Left colon (tissue), 2 donors: ENCODE measurements around the gene LTBP3. TPM values are rescaled to one million over a fixed set of nuclear protein-coding genes. Genes with fewer than 3 reads are reported as not detected.

Source experiments
- ATAC-seq: fragments of 200-7000 bp; cut with Tn5 transposase; one replicate; pipeline ENCODE4 v1.9.1; 2020; ENCODE audit warnings: mild to moderate bottlenecking, moderate library complexity
- DNase-seq, 2 donors: peaks; one replicate each; pipeline ENCODE4 v3.0.0-alpha.2; 2020
- intact Hi-C, 2 donors: fragments of 100-400 bp; cut with DNase I in 1 of 2; cut with micrococcal nuclease in 1 of 2; formaldehyde crosslinking; loops; one replicate each; pipeline versions ENCODE4 v1.11.2 to v1.14.0; 2022; cut with DNase I, micrococcal nuclease
- total RNA-seq, 2 donors: library from RNA; stranded (reverse); fragmentation: NEBNext Ultra II Directional; extraction: Animal tissue kit (Norgen Biotek cat#: 25700); gene quantifications; one replicate each; pipeline ENCODE4 v1.2.1, GENCODE V29; 2021
- donor health status: DM: no; HTN: no; CAD: no.
- donor health status: DM: yes; HTN: yes; CAD: no.

Gene LTBP3
- total RNA-seq, 2 donors from 2014 or later = 24.9 to 42.9 TPM

GRCh38 chr11:65545853-65546216, 12.3 kb downstream of the LTBP3 start:
- DNase-seq (peak; percentile 49 to 60), ATAC-seq (peak; percentile 23)
- intact Hi-C loops = no loop called here

GRCh38 chr11:65542738-65543390, 15.3 kb downstream of the LTBP3 start:
- no peak for ATAC-seq
- intact Hi-C loops = no loop called here

GRCh38 chr11:65541093-65541982, 16.8 kb downstream of the LTBP3 start:
- DNase-seq = peak in 1 of 2 donors; percentile 34
- no peak for ATAC-seq
- intact Hi-C loops = no loop called here

More at GRCh38 chr11:65542738-65543390, 15.3 kb downstream of the LTBP3 start:
- no peak for DNase-seq

DNA sequence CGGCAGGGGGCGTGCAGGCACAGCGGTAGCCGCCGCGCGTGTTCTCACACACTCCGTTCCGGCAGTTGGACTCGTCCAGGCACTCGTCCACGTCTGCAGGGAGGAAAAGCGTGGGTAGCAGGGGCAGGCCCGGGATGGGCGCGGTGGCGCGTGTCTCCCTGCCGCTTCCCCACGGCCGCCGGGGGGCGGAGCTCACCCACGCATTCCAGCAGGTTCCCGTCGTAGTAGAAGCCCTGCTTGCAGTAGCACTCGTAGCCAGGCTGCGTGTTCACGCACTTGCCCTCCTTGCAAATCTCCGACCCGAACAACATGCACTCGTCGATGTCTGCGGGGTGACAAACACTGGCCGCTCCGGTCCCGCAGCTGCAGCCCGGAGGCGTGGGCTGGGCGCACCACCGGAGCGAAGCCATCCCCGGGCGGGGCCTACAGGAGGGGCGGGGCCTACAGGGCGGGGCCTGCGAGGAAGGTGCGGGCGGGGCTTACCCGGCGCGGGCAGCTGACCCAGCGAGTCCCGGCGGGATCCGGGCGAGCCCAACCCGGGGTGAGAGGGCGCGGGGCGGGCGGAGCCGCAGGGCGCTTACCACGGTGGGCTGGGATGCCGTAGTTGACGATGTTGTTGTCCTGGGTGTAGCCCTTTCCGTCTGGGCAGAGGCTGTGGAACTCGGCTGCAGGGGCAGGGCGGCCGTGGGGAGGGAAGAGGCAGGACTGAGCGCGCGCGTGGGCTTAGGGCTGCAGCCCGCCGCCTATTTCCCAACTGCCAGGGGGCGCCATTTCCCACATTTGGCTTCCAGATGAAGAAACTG, 17.7 kb downstream of the LTBP3 start:
- peak; percentile 89 to 95 for DNase-seq
- peak; percentile 88 for ATAC-seq
- intact Hi-C loops = no loop called here

DNA sequence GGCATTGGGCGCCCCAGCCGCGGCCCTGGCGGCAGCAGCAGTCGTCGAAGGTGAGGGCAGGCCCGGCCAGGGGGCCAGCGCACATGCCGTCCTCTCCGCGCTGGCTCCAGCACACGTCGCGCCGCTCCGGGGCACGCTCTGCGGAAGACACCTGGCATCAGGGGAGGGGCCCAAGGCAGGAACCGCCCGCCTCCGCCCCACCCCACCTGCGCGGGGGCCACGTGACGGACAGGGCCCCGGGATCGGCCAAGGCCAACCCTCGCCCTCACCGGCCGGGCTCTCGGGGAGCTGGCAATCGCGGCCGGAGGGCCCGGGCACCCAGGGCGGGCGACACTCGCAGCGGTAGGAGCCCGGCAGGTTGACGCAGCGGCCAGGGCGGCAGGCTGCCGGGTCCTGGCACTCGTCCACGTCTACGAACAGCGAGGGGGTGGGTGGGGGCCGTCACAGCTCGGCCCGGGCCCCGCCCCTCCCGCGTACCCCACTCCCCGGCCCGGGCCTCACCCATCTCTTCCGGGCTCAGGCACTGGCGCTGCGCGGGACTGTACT, 18.3 kb downstream of the LTBP3 start:
- DNase-seq (peak; percentile 85), ATAC-seq (peak; percentile 75)
- intact Hi-C loops = no loop called here

GRCh38 chr11:65538915-65539743, 19.0 kb downstream of the LTBP3 start:
- intact Hi-C loops = no loop called here

DNA sequence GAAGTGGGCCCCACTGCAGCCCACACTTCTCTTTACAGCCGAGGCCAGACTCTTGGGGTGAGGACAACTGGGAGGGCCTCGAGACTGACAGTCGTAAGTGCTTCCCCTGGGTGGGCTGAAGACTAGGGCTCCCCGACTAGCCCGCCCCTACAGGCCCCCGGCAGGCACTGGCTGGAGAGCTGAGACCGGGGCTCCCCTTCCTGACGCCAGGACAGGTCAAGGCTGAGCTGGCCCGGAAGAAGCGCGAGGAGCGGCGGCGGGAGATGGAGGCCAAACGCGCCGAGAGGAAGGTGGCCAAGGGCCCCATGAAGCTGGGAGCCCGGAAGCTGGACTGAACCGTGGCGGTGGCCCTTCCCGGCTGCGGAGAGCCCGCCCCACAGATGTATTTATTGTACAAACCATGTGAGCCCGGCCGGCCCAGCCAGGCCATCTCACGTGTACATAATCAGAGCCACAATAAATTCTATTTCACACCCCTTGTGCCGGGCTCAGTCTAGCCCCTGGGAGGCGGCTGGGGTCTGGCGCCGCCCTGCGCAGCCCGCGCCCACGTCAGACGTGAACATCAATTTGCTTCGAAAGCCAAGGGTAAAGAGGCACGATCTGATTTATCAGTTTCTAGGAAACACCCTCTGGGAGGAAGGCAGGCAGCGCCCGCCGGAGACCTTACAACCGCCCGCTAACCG, 19.8 kb downstream of the LTBP3 start:
- intact Hi-C loops = no loop called here
- ATAC-seq (no peak), DNase-seq (no peak)

More at GRCh38 chr11:65538915-65539743, 19.0 kb downstream of the LTBP3 start:
- no peak for ATAC-seq
- DNase-seq = peak; percentile 35 to 38

DNA sequence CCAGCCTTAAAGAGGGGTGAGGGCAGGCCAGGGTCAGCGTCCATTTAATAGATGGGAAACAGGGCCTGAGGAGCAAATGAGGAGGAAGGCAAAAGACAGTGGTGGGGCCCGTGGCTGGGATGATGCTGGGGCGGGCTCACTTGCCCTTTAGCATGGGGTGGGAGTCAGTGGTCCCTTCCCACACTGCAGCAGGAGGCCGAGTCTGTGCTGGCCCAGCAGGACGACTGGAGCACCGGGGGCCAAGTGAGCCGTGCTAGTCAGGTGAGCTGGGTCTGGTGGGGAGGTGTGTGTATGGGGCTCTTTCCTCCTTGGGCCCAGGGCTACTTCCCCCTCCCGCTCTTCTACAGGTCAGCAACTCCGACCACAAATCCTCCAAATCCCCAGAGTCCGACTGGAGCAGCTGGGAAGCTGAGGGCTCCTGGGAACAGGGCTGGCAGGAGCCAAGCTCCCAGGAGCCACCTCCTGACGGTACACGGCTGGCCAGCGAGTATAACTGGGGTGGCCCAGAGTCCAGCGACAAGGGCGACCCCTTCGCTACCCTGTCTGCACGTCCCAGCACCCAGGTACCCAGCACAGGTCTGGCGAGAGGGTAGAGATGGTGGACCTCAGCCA, 20.4 kb downstream of the LTBP3 start:
- intact Hi-C loops = no loop called here
- DNase-seq (no peak), ATAC-seq (no peak)

GRCh38 chr11:65537296-65537597, 20.9 kb downstream of the LTBP3 start:
- ATAC-seq (no peak), DNase-seq (no peak)
- intact Hi-C loops = no loop called here

GRCh38 chr11:65536412-65537295, 21.5 kb downstream of the LTBP3 start:
- DNase-seq = no peak
- no peak for ATAC-seq
- intact Hi-C loops = no loop called here

DNA sequence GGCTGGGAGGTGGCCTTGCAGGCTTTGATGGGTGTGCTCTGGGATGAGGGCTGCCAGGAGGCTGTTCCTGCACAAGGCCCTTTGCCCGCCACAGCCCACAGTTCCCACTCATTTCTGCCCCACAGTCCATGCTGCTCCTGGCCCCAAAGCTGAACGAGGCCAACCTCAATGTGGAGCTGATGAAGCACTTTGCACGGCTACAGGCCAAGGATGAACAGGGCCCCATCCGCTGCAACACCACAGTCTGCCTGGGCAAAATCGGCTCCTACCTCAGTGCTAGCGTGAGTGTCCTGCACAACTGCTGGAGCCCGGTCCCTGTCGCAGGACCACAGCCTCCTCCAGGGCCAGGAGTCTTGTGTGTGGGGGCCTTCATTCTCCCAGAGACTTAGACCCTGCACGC, 23.1 kb downstream of the LTBP3 start:
- DNase-seq (no peak), ATAC-seq (no peak)
- intact Hi-C loops = no loop called here

DNA sequence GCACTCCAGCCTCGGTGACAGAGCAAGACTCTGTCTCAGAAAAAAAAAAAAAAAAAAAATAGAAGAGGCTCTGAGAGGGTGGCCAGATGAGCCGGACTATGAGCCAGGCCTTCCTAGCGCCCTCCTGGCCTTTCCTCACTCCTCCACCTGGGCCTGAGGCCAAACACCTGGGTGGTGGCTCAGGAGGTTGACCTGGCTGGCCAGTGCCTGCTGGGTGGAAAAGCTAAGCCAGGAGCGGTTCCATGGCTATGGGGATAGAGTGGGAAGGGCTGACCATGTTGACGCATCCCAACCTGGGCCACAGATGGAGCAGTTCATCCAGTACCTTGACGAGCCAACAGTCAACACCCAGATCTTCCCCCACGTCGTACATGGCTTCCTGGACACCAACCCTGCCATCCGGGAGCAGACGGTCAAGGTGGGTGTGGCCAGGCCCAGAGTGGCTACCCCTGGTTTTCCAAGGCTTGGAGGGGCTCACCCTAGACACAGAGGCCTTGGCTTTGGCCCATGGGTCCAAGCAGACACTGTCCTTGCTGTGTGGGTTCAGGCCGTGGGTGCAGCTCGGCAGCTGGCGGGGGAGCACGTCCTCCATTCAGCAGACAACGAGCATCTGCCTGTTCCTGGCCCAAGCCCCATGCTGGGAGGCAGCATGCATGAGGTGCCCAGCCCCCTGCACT, 25.6 kb downstream of the LTBP3 start:
- DNase-seq = no peak
- intact Hi-C loops = no loop called here
- ATAC-seq = no peak

DNA sequence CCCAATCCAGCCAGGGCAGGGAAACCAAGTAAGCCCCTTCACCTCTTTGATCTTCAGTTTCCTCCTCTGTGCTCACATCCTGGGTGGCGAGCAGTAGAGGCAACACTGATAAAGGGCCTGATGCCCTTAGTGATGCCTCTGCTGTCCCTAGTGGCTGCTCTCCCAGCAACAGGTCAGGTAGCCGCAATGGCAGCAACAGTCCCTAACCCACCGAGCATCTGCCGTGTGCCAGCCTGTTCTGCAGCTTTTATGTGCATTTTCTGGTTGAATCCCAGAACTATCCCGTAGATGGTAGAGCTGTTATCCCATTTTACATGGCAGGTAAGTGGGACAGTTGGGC, 28.0 kb downstream of the LTBP3 start:
- DNase-seq = no peak
- no peak for ATAC-seq
- intact Hi-C loops = no loop called here

DNA sequence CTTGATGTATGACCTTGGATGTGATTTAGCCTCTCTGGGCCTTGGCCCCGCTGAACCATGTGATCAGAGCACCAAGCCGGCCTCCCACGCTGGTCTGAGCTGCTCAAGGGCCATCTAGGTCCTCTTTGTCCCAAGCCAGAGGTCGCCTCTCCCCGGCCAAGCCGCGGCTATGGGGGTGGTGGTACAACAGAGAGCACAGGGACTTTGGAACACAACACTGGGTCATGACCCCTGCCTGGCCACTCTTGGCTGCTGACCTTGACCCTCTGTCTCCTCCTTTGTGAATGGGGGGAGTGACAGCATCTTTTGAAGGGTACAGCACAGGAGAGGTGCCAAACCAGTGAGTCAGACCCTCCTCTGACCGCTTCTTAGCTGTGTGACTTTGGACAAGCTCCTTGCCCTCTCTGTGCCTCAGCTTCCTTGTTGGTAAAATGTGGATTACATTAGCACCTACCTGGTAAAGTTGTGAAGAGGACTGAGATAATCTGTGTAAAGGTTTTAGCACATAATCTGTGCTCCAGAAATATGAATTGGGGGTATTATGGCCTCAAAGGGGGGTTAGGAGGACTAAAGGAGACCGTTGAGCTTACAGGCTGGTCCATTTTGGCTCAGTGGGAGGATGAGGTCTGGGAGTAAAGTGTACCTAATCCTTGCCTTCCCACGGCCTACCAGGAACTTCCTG, 28.5 kb downstream of the LTBP3 start:
- intact Hi-C loops = no loop called here
- DNase-seq (no peak), ATAC-seq (no peak)

DNA sequence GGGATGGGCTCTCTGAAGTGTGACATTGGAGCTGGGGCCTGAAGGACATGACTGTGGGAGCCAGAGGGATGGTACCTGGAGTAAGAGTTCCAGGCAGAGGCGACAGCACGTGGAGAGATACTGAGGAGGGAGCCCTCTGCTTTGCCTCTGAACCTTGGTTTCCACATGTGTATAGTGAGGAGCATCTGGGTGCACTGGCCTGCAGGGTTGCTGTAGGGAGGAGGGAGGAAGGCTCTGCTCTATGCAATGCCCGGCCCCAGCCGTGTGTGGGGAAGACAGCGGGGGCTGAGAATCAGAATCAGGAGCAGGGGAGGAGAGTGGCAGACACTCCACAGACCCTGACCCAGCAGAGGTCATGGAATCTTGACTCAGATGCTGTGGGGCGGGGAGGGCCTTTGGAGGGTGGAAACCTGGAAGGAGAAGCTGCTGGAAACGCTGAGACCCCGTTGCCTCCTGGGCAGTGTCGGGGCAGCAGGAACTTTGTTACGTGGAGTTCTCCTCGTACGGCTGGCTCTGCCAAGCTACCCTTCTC, 29.3 kb downstream of the LTBP3 start:
- DNase-seq = no peak
- intact Hi-C loops = no loop called here
- ATAC-seq = no peak
